ENCODE measurements around the gene RBL1.
A peak's percentile ranks its signal among the peaks of the same experiment; 100 is the strongest.

Gene RBL1

GRCh38 chr20:37096415-37097041, 731 bp upstream of the RBL1 start:
- peak overlapping the region; percentile 95 for H3K4me3 ChIP-seq
- no peak for TF ChIP-seq CTCF (IDR thresholded peaks at IDR 0.05)
- DNase-seq (ENCODE audit: low spot score): no peak
- peak overlapping the region; percentile 54 to 72 for H3K27ac ChIP-seq

- TF ChIP-seq CTCF (IDR thresholded peaks at IDR 0.05): no peak
- no peak for DNase-seq (ENCODE audit: low spot score)
- H3K27ac ChIP-seq: peak overlapping the region; percentile 54 to 72
- peak overlapping the region; percentile 95 for H3K4me3 ChIP-seq
These were observed 644 bp downstream of the RBL1 start for GRCh38 chr20:37095108-37095598.

GRCh38 chr20:37090407-37090806, 5.4 kb downstream of the RBL1 start:
- no peak overlapping the region for H3K4me3 ChIP-seq
- no peak for TF ChIP-seq CTCF (IDR thresholded peaks at IDR 0.05)
- H3K27ac ChIP-seq: no peak overlapping the region
- DNase-seq (ENCODE audit: low spot score): no peak

GRCh38 chr20:37081717-37082289, 14.0 kb downstream of the RBL1 start:
- no peak for DNase-seq (ENCODE audit: low spot score)
- H3K27ac ChIP-seq: no peak overlapping the region
- no peak for TF ChIP-seq CTCF (IDR thresholded peaks at IDR 0.05)
- no peak overlapping the region for H3K4me3 ChIP-seq

- DNase-seq (ENCODE audit: low spot score): no peak
- no peak overlapping the region for H3K27ac ChIP-seq
- H3K4me3 ChIP-seq: no peak overlapping the region
- TF ChIP-seq CTCF (IDR thresholded peaks at IDR 0.05): no peak
These were observed 18.8 kb downstream of the RBL1 start for GRCh38 chr20:37077009-37077408.

- no peak for DNase-seq (ENCODE audit: low spot score)
- TF ChIP-seq CTCF (IDR thresholded peaks at IDR 0.05): no peak
- Histone ChIP-seq H3K27ac (no peak overlapping the region), H3K4me3 (no peak overlapping the region)
These were observed 19.7 kb downstream of the RBL1 start for GRCh38 chr20:37075932-37076685.

Data from coronary artery (tissue), 2 donors.